ENCODE results near the gene FNBP1.

DNA sequence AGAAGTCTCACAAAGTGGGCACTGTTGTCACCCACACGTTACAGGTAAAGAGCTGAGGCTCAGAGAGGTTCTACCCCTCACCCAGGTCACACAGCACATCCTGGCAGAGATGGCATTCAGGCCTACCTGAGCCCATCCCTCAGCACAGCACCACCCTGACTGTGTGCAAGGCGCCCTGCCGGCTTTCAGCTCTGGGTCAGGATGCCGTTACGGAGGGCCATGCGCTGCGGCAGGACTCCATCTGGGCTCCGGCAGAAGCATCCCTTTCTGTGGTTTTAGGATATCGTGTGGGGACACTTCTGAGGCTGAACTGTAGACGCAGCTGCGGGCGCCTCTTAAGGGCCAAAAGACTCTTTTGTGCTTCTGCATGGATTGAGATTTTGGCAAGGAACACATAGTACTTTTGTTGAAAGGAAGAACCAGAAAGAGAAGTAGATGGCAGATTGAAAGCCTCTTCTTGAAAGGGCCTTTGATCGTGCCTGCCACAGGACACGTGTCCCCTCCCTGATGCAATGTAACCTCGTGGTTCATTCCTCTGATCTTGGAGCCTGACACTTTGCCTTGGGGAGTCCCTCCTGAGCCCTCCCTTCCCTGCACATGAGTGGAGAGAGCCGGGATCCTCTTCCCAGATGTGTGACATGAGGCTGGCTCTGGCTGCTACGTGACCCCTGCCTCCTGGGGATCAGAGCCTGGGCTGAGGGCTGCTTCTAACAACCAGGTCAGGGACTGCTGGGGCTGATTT, 176.4 kb downstream of the FNBP1 start:
- TF ChIP-seq, protein P1, sequence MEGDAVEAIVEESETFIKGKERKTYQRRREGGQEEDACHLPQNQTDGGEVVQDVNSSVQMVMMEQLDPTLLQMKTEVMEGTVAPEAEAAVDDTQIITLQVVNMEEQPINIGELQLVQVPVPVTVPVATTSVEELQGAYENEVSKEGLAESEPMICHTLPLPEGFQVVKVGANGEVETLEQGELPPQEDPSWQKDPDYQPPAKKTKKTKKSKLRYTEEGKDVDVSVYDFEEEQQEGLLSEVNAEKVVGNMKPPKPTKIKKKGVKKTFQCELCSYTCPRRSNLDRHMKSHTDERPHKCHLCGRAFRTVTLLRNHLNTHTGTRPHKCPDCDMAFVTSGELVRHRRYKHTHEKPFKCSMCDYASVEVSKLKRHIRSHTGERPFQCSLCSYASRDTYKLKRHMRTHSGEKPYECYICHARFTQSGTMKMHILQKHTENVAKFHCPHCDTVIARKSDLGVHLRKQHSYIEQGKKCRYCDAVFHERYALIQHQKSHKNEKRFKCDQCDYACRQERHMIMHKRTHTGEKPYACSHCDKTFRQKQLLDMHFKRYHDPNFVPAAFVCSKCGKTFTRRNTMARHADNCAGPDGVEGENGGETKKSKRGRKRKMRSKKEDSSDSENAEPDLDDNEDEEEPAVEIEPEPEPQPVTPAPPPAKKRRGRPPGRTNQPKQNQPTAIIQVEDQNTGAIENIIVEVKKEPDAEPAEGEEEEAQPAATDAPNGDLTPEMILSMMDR (IDR thresholded peaks at IDR 0.05; ENCODE audit: insufficient read depth, low read depth, low read length), result no peak
- TF ChIP-seq EZH2 (IDR thresholded peaks at IDR 0.05; ENCODE audit: insufficient read depth, low read length), result no peak
